ENCODE measurements around the gene THAP5.
"Not testable (repeated sequence)": the region's sequence is repeated elsewhere in the genome, so short reads cannot be mapped to it uniquely, and the experiment has no call there.

DNA sequence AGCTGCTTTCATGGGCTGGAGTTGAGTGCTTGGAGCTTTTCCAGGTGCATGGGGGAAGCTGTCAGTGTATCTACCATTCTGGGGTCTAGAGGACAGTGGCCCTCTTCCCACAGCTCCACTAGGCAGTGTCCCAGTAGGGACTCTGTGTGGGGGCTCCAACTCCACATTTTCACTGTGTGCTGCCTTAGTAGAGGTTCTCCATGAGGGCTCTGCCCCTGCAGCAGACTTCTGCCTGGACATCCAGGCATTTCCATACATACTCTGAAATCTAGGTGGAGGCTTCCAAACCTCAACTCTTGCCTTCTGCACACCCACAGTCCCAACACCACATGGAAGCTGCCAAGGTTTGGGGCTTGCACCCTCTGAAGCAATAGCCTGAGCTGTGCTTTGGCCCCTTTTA, 12.8 kb downstream of the THAP5 start:
- TF ChIP-seq, protein P1, sequence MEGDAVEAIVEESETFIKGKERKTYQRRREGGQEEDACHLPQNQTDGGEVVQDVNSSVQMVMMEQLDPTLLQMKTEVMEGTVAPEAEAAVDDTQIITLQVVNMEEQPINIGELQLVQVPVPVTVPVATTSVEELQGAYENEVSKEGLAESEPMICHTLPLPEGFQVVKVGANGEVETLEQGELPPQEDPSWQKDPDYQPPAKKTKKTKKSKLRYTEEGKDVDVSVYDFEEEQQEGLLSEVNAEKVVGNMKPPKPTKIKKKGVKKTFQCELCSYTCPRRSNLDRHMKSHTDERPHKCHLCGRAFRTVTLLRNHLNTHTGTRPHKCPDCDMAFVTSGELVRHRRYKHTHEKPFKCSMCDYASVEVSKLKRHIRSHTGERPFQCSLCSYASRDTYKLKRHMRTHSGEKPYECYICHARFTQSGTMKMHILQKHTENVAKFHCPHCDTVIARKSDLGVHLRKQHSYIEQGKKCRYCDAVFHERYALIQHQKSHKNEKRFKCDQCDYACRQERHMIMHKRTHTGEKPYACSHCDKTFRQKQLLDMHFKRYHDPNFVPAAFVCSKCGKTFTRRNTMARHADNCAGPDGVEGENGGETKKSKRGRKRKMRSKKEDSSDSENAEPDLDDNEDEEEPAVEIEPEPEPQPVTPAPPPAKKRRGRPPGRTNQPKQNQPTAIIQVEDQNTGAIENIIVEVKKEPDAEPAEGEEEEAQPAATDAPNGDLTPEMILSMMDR (IDR thresholded peaks at IDR 0.05): not testable (repeated sequence)
- not testable (repeated sequence) for TF ChIP-seq ZFX (IDR thresholded peaks at IDR 0.05; ENCODE audit: borderline replicate concordance)
